ELF-1 (cell line): Measurements from ENCODE around the gene TH.
"Not testable (repeated sequence)": the region's sequence is repeated elsewhere in the genome, so short reads cannot be mapped to it uniquely, and the experiment has no call there.

ENCODE experiments used
- DNase-seq: peaks from one replicate; pipeline ENCODE4 v3.0.0-alpha.2; 2016; ENCODE audit warnings: low read depth, low spot score

TH gene

GRCh38 chr11:2195756-2196088 is 24.1 kb upstream of the TH start:
- DNase-seq = no peak

GRCh38 chr11:2194877-2195755 is 23.5 kb upstream of the TH start:
- peak; percentile 81 for DNase-seq

GRCh38 chr11:2193888-2194595 is 22.4 kb upstream of the TH start:
- not testable (repeated sequence) for DNase-seq

- DNase-seq = no peak
These were observed 21.7 kb upstream of the TH start for GRCh38 chr11:2193099-2193887.

- DNase-seq = no peak
These were observed 20.8 kb upstream of the TH start for GRCh38 chr11:2192435-2192834.

GRCh38 chr11:2191883-2192282 is 20.3 kb upstream of the TH start:
- no peak for DNase-seq

- DNase-seq = no peak
These were observed 19.2 kb upstream of the TH start for GRCh38 chr11:2190657-2191471.

GRCh38 chr11:2189938-2190656 is 18.5 kb upstream of the TH start:
- no peak for DNase-seq

GRCh38 chr11:2188745-2189144 is 17.1 kb upstream of the TH start:
- no peak for DNase-seq

GRCh38 chr11:2187280-2187707 is 15.7 kb upstream of the TH start:
- no peak for DNase-seq

GRCh38 chr11:2186669-2187279 is 15.2 kb upstream of the TH start:
- DNase-seq = peak; percentile 66

GRCh38 chr11:2185324-2186085 is 13.9 kb upstream of the TH start:
- no peak for DNase-seq

GRCh38 chr11:2182692-2183474 is 11.3 kb upstream of the TH start:
- DNase-seq = no peak

- DNase-seq = no peak
These were observed 10.5 kb upstream of the TH start for GRCh38 chr11:2182075-2182474.

GRCh38 chr11:2180789-2181370 is 9.3 kb upstream of the TH start:
- no peak for DNase-seq

- DNase-seq = no peak
These were observed 8.7 kb upstream of the TH start for GRCh38 chr11:2180347-2180746.

GRCh38 chr11:2179516-2179915 is 7.9 kb upstream of the TH start:
- DNase-seq = no peak

- DNase-seq = peak; percentile 70
These were observed 7.4 kb upstream of the TH start for GRCh38 chr11:2178906-2179494.
